PFSK-1 (cell line): ENCODE data around the gene GPR39.

Source experiments
- FOXP2 ChIP-seq: optimal IDR thresholded peaks from 2 replicates; pipeline ENCODE3; 2011; ENCODE audit warnings: borderline replicate concordance, control low read depth, inconsistent platforms; ENCODE audit not compliant: insufficient read depth; ENCODE audit errors: extremely low read length, extremely low read depth
- POLR2AphosphoS5 ChIP-seq: IDR thresholded peaks from 2 replicates; pipeline ENCODE4 v1.6.1; 2012; ENCODE audit warnings: low read depth, mild to moderate bottlenecking, control low read depth, low read length, moderate library complexity
- REST ChIP-seq, 2 experiments: IDR thresholded peaks; 2 replicates each; pipeline versions ENCODE4 v1.6.1 to v1.8.0; 2011 to 2012; ENCODE audit warnings: low read depth in 2 of 2, low read length in 2 of 2, control low read depth in 1 of 2, inconsistent platforms in 1 of 2, mild to moderate bottlenecking in 1 of 2, moderate library complexity in 1 of 2; ENCODE audit not compliant: insufficient read depth in 1 of 2
- SIN3A ChIP-seq: IDR thresholded peaks from 2 replicates; pipeline ENCODE4 v1.6.1; 2012; ENCODE audit warnings: mild to moderate bottlenecking, low read length, moderate library complexity, borderline replicate concordance; ENCODE audit not compliant: insufficient read depth
- TAF1 ChIP-seq: IDR thresholded peaks from 2 replicates; pipeline ENCODE4 v1.6.1; 2012; ENCODE audit warnings: low read length, control low read depth, borderline replicate concordance; ENCODE audit not compliant: insufficient read depth

- TF ChIP-seq SIN3A (no peak), FOXP2 (no peak), REST (IDR thresholded peaks at IDR 0.05; ENCODE audit: insufficient read depth in 1 of 2, low read depth in 2 of 2, low read length in 2 of 2) (no peak), POLR2AphosphoS5 (no peak), TAF1 (no peak)
Observed at GRCh38 chr2:132627536-132627935, 210.9 kb downstream of the GPR39 start.
